Astrocyte of the cerebellum (primary cell): ENCODE results near the gene SGMS2.
A peak's percentile ranks its signal among the peaks of the same experiment; 100 is the strongest.

ENCODE experiments used
- DNase-seq: peaks from one replicate; pipeline ENCODE4 v3.0.0-alpha.2; 2011; ENCODE audit warnings: low read depth
- H3K4me3 ChIP-seq: 2 replicates; pipeline ENCODE4 v1.5.1; 2011; ENCODE audit warnings: mild to moderate bottlenecking, low read depth, low read length, moderate library complexity
- in situ Hi-C: cut with HindIII; loops from 2 replicates; pipeline ENCODE4 v1.10.0; 2017; ENCODE audit warnings: low sequenced_read_pairs
- TF ChIP-seq, protein P1 (sequence below): IDR thresholded peaks from 2 replicates; pipeline ENCODE4 v1.5.1; 2012; ENCODE audit warnings: low read length, low read depth, moderate library complexity, mild to moderate bottlenecking; ENCODE audit errors: missing control alignments

Gene SGMS2

GRCh38 chr4:107824350-107825071 is at the start of gene SGMS2:
SGMS2 (plus strand) TSS chr4:107824932; CDS start chr4:107895554, 70,622 bp downstream.
- peak; percentile 45 for DNase-seq
- in situ Hi-C loops, result no loop called here
- TF ChIP-seq, protein P1, sequence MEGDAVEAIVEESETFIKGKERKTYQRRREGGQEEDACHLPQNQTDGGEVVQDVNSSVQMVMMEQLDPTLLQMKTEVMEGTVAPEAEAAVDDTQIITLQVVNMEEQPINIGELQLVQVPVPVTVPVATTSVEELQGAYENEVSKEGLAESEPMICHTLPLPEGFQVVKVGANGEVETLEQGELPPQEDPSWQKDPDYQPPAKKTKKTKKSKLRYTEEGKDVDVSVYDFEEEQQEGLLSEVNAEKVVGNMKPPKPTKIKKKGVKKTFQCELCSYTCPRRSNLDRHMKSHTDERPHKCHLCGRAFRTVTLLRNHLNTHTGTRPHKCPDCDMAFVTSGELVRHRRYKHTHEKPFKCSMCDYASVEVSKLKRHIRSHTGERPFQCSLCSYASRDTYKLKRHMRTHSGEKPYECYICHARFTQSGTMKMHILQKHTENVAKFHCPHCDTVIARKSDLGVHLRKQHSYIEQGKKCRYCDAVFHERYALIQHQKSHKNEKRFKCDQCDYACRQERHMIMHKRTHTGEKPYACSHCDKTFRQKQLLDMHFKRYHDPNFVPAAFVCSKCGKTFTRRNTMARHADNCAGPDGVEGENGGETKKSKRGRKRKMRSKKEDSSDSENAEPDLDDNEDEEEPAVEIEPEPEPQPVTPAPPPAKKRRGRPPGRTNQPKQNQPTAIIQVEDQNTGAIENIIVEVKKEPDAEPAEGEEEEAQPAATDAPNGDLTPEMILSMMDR, result no peak
- H3K4me3 ChIP-seq, result peak within 1 kb of the TSS; percentile 71

DNA sequence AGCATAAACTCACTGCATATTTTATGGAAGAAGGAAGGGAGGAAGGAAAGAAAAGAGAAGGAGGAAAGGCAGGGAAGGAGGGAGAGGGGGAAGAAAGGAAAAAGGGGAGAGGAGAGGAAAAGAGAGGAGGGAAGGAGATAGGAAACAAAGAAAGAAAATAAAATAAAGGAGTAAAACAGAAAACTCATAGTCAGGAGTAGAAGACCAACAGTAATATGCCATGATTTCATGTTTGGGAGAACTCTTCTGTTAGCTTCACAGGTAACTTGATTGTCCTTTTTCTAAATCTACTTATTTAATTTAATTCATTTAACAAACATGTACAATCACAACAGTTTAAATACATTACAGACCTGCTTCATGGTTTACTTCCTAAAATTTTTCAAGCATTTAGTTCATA is 46.8 kb upstream of the SGMS2 start:
- no peak overlapping the region for H3K4me3 ChIP-seq
- no peak for DNase-seq
- TF ChIP-seq, protein P1, result no peak
- in situ Hi-C loops, result no loop called here

- in situ Hi-C loops, result no loop called here
- H3K4me3 ChIP-seq, result no peak overlapping the region
- DNase-seq, result no peak
- TF ChIP-seq, protein P1, result no peak
Observed at GRCh38 chr4:107778784-107779530, 45.8 kb upstream of the SGMS2 start.

DNA sequence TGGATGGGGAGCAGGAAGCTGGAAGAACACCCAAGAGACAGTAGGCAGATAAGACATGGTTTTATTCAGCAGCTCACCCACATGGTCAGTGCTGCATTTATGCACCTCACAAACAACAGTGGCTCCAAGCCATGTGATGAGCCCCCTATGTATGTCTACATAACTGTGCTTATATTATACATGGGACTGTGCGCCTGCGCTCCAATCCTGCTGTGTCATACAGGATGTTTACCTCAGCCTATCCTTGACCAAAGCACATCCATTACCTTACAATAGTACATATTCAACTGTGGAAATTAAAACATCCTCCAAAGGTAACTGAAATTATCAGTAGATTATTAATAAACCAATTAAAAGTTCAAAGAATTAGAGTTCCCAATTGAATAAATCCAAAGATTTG is 44.1 kb upstream of the SGMS2 start:
- TF ChIP-seq, protein P1, result no peak
- in situ Hi-C loops, result no loop called here
- no peak overlapping the region for H3K4me3 ChIP-seq
- DNase-seq, result no peak

GRCh38 chr4:107791902-107792301 is 32.8 kb upstream of the SGMS2 start:
- in situ Hi-C loops, result no loop called here
- no peak for DNase-seq
- H3K4me3 ChIP-seq, result no peak overlapping the region
- TF ChIP-seq, protein P1, result no peak

DNA sequence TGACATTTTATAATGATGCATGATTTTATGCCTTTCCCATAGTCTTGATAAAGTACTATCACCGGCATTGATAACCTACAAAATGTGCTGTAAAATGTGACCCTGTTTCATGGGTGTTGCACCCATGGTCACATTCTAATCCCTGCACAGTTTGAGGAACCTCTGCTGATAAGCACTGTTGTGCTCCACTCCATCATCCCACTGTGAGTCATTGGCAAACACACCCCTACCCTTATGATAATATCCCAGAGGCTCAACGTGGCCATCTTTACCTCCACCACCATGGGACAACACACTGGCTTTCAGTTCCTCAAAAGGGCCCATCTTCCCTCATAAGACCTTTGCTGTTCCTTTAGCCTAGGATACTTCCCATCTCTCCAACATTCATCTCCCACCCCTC is 32.0 kb upstream of the SGMS2 start:
- no peak for DNase-seq

More for the DNA sequence above, 32.0 kb upstream of the SGMS2 start:
- in situ Hi-C loops, result no loop called here
- TF ChIP-seq, protein P1, result no peak
- H3K4me3 ChIP-seq, result no peak overlapping the region
